GM12878 (cell line): ENCODE results near the gene GBX1. TPM values are rescaled to one million over a fixed set of nuclear protein-coding genes. Genes with fewer than 3 reads are reported as not detected.
A peak's percentile ranks its signal among the peaks of the same experiment; 100 is the strongest.

Experiments used
- ATAC-seq: fragments of 200-7000 bp; cut with Tn5 transposase; 3 replicates; pipeline ENCODE4 v1.9.1; 2020; ENCODE audit warnings: mild to moderate bottlenecking, moderate library complexity
- BruUV-seq: library from RNA; stranded (reverse); fragments of 400-500 nt; replicated peaks from 2 replicates; lab custom pipeline; 2021; lab: Mats Ljungman, UMichigan
- CTCF ChIA-PET: fragments of 300-600 bp; sonication (Branson Sonifier 250); formaldehyde crosslinking; extraction: SDS; loops from one replicate; lab custom pipeline; 2021; ENCODE audit warnings: inconsistent platforms; lab: Yijun Ruan, JAX
- POLR2A ChIA-PET: fragments of 350-600 bp; formaldehyde crosslinking; extraction: SDS; loops from one replicate; lab custom pipeline; 2021; ENCODE audit warnings: inconsistent platforms; lab: Charles Lee
- RAD21 ChIA-PET: fragments of 300-600 bp; sonication (Branson Sonifier 250); formaldehyde crosslinking; loops from one replicate; lab custom pipeline; 2023; ENCODE audit warnings: antibody characterized with exemption; ENCODE audit not compliant: unreplicated experiment; lab: Charles Lee
- SMC1A ChIA-PET: fragments of 300-600 bp; sonication (Branson Sonifier 250); formaldehyde crosslinking; loops from one replicate; lab custom pipeline; 2023; ENCODE audit not compliant: unreplicated experiment, uncharacterized antibody; lab: Charles Lee
- DNase-seq: peaks from one replicate; pipeline ENCODE4 v3.0.0-alpha.2; 2011; ENCODE audit warnings: low read depth, low spot score
- FAIRE-seq: peaks from 3 replicates; lab custom pipeline; 2011; peaks lifted over from hg19 to GRCh38; lab: Jason Lieb, UNC
- H2AFZ ChIP-seq: 2 replicates; pipeline ENCODE4 v1.6.0; 2011; ENCODE audit warnings: low read depth, low read length, control low read depth; ENCODE audit not compliant: control insufficient read depth
- H3K27ac ChIP-seq: 2 replicates; pipeline ENCODE4 v1.5.1; 2011; ENCODE audit warnings: control low read depth; ENCODE audit not compliant: control insufficient read depth, insufficient read depth
- H3K27me3 ChIP-seq, 2 experiments: replicated peaks in 1 of 2; 2 replicates each; pipeline versions ENCODE4 v1.6.0 to v1.6.1; 2011; ENCODE audit warnings: low read length in 1 of 2; ENCODE audit not compliant: control insufficient read depth in 2 of 2, insufficient read depth in 2 of 2
- H3K36me3 ChIP-seq, 2 experiments: 2 replicates each; pipeline ENCODE4 v1.5.1; 2011; ENCODE audit warnings: low read length in 1 of 2; ENCODE audit not compliant: control insufficient read depth in 2 of 2, insufficient read depth in 2 of 2
- H3K4me1 ChIP-seq: 2 replicates; pipeline ENCODE4 v1.6.1; 2011; ENCODE audit warnings: mild to moderate bottlenecking, low read length, moderate library complexity, mixed read lengths; ENCODE audit not compliant: control insufficient read depth, insufficient read depth
- H3K4me2 ChIP-seq: 2 replicates; pipeline ENCODE4 v1.6.0; 2011; ENCODE audit warnings: control low read depth; ENCODE audit not compliant: control insufficient read depth, insufficient read depth
- H3K4me3 ChIP-seq: fragments of 200-600 bp; sonication (generic); 2 replicates; pipeline ENCODE4 v1.5.1; 2016
- H3K79me2 ChIP-seq: 2 replicates; pipeline ENCODE4 v1.6.0; 2011; ENCODE audit warnings: low read length; ENCODE audit not compliant: control insufficient read depth, insufficient read depth
- H3K9ac ChIP-seq: 2 replicates; pipeline ENCODE4 v1.8.0; 2011; ENCODE audit warnings: low read length, control low read depth, mixed read lengths; ENCODE audit not compliant: control insufficient read depth, insufficient read depth
- H3K9me3 ChIP-seq: replicated peaks from 3 replicates; pipeline ENCODE4 v1.5.1; 2011; ENCODE audit warnings: mild to moderate bottlenecking, low read length; ENCODE audit not compliant: control insufficient read depth, insufficient read depth
- H4K20me1 ChIP-seq: 2 replicates; pipeline ENCODE4 v1.6.0; 2011; ENCODE audit not compliant: control insufficient read depth, insufficient read depth
- BCLAF1 ChIP-seq: fragments of 450-650 bp; IDR thresholded peaks from 2 replicates; pipeline ENCODE4 v1.6.1; 2017; ENCODE audit warnings: antibody characterized with exemption, mild to moderate bottlenecking, moderate library complexity
- ELK1 ChIP-seq: IDR thresholded peaks from 2 replicates; pipeline ENCODE4 v1.6.1; 2012; ENCODE audit warnings: low read depth, low read length, improper control_type of control experiment
- ETV6 ChIP-seq, 2 experiments: fragments of 450-650 bp in 1 of 2; IDR thresholded peaks in 1 of 2; conservative IDR thresholded peaks in 1 of 2; 2 replicates each; pipeline ENCODE4 v1.6.1; 2014; ENCODE audit warnings: antibody characterized with exemption in 1 of 2, borderline replicate concordance in 1 of 2, low read depth in 1 of 2, mild to moderate bottlenecking in 1 of 2, moderate library complexity in 1 of 2
- FOXM1 ChIP-seq: IDR thresholded peaks from 2 replicates; pipeline ENCODE4 v1.6.1; 2012; ENCODE audit warnings: low read depth, mild to moderate bottlenecking, inconsistent platforms, low read length, moderate library complexity
- HDAC6 ChIP-seq: fragments of 200-600 bp; sonication (generic); IDR thresholded peaks from one replicate; pipeline ENCODE4 v1.8.0; 2017; ENCODE audit warnings: antibody characterized with exemption; ENCODE audit not compliant: unreplicated experiment
- MEF2B ChIP-seq: fragments of 450-650 bp; IDR thresholded peaks from 2 replicates; pipeline ENCODE4 v1.6.1; 2018; ENCODE audit warnings: mild to moderate bottlenecking, moderate library complexity; ENCODE audit not compliant: partially characterized antibody, poor library complexity, severe bottlenecking
- SIN3A ChIP-seq: IDR thresholded peaks from 2 replicates; pipeline ENCODE4 v1.6.1; 2012; ENCODE audit warnings: low read depth, low read length, improper control_type of control experiment
- WRNIP1 ChIP-seq: IDR thresholded peaks from 2 replicates; pipeline ENCODE4 v1.6.1; 2011; ENCODE audit warnings: low read depth, low read length, improper control_type of control experiment, borderline replicate concordance
- ZNF217 ChIP-seq: fragments of 450-650 bp; IDR thresholded peaks from 2 replicates; pipeline ENCODE4 v1.6.1; 2017; ENCODE audit warnings: antibody characterized with exemption, mild to moderate bottlenecking
- WGBS: methylation state at CpG from one replicate; pipeline ENCODE4 v1.1.6; 2016; ENCODE audit warnings: low lambda C conversion rate; ENCODE audit not compliant: insufficient replicate concordance, insufficient coverage; ENCODE audit errors: missing lambda C conversion rate; 5-methylcytosine and 5-hydroxymethylcytosine counted together
- in situ Hi-C: fragments of 300-500 bp; cut with MboI; formaldehyde crosslinking; loops from 9 replicates; pipeline ENCODE4 v1.14.3; 2018; ENCODE audit warnings: mixed read lengths
- intact Hi-C: fragments of 100-400 bp; cut with micrococcal nuclease; formaldehyde crosslinking; loops from one replicate; pipeline ENCODE4 v1.14.2; 2022; ENCODE audit not compliant: unreplicated experiment
- polyA plus RNA-seq, 11 experiments: library from polyadenylated mRNA; depleted of rRNA in 4 of 11; unstranded in 6 of 11; stranded (reverse) in 5 of 11; fragments of >200 nt; fragmentation: Nextera tagmentation in 4 of 11; fragmentation: Illumina TruSeq in 1 of 11; extraction: Ambion mirVana in 4 of 11; extraction: Trizol in 1 of 11; gene quantifications; 1 replicate in 1 of 11; 2 replicates in 10 of 11; pipeline versions ENCODE4 v1.2.1 to v1.2.3, GENCODE V29; 2011 to 2016; ENCODE audit warnings: inconsistent platforms in 2 of 11, missing spikeins in 2 of 11, low read depth in 1 of 11
- total RNA-seq, 4 experiments: library from RNA; depleted of rRNA in 3 of 4; stranded (reverse); fragments of >200 nt in 3 of 4; fragmentation: Illumina TruSeq in 1 of 4; extraction: Trizol in 1 of 4; gene quantifications; 2 replicates each; pipeline versions ENCODE4 v1.2.1 to v1.2.3, GENCODE V29; 2013 to 2021

GBX1 gene
- total and polyA plus RNA-seq, 10 of the 15 experiments (the other 5 are each of a cell fraction or from before 2014, with no cell fraction given), result not detected

DNA sequence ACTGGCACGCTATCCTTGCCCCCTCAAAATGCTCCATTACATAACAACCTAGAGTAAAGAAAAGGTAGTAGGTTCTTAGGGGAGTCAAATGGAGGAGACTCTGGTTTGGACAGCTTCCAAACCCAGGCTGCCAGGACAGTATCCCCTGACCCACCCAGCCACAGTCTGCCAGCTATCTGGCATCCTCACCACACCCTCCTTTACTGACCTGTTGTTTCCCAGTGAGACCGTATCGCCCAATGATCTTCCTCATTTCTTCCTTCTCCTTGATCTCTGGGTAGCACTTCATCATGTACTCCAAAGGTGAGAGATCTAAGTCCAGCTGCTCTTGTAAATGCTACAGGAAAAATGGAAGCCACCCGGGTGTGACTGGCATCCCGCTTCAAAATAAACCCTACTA, 47.9 kb upstream of the GBX1 start:
- POLR2A ChIA-PET, result no interaction called here
- 100% methylated on average over 5 of the region's 5 CpGs for WGBS
- Histone ChIP-seq H3K36me3 (peaks cover 24 to 25% of the 10 kb centered on the region in 2 experiments), H3K4me3 (no peak overlapping the region), H3K27ac (no peak overlapping the region), H3K79me2 (no peaks in the 10 kb centered on the region), H3K27me3 (no peaks in the 10 kb centered on the region), H3K4me1 (no peaks in the 10 kb centered on the region), H4K20me1 (no peaks in the 10 kb centered on the region), H3K9me3 (no peaks in the 10 kb centered on the region), H3K4me2 (no peak overlapping the region), H3K9ac (no peak overlapping the region), H2AFZ (no peak overlapping the region)
- ATAC-seq (no peak), FAIRE-seq (no peak), DNase-seq (no peak)
- intact Hi-C loops (no loop called here), in situ Hi-C loops (no loop called here)
- CTCF ChIA-PET, result interaction anchor here (0.9 kb wide), 1 partner anchor 29 kb away, joined by 4 read pairs; no protein-coding TSS in a partner anchor
- BruUV-seq, result no TSS peak
- TF ChIP-seq HDAC6, result no peak
- RAD21 ChIA-PET, result no interaction called here
- SMC1A ChIA-PET, result interaction anchor here (1.7 kb wide), 1 partner anchor 29 kb away, joined by 5 read pairs; no protein-coding TSS in a partner anchor

- BruUV-seq, result TSS peak; percentile 14
- Histone ChIP-seq H3K27ac (no peak overlapping the region), H3K4me2 (no peak overlapping the region), H3K4me3 (no peak overlapping the region), H3K79me2 (no peaks in the 10 kb centered on the region), H3K4me1 (no peaks in the 10 kb centered on the region), H3K9me3 (no peaks in the 10 kb centered on the region), H2AFZ (no peak overlapping the region), H4K20me1 (no peaks in the 10 kb centered on the region), H3K9ac (no peak overlapping the region), H3K27me3 (no peaks in the 10 kb centered on the region), H3K36me3 (peaks cover 18 to 20% of the 10 kb centered on the region in 2 experiments)
- ChIA-PET CTCF (interaction anchor here (1.5 to 1.7 kb wide), 2 partner anchors 13 to 30 kb away, joined by 3 to 9 read pairs; partner anchors contain the start of gene ABCF2), POLR2A (interaction anchor here (0.6 kb wide), 1 partner anchor 13 kb away, joined by 3 read pairs; the partner anchor contains the start of gene ABCF2), RAD21 (no interaction called here), SMC1A (no interaction called here)
- TF ChIP-seq MEF2B (no peak), ETV6 (conservative IDR thresholded peaks at IDR 0.05 in 1 of 2, IDR thresholded peaks at IDR 0.05 in 1 of 2; ENCODE audit: borderline replicate concordance in 1 of 2, low read depth in 1 of 2) (no peak), WRNIP1 (no peak), SIN3A (no peak), ELK1 (no peak), BCLAF1 (no peak), FOXM1 (no peak), ZNF217 (no peak)
- no peak for ATAC-seq
- FAIRE-seq, result no peak
- in situ Hi-C loops (no loop called here), intact Hi-C loops (no loop called here)
- no peak for DNase-seq
- 84% methylated on average over 3 of the region's 3 CpGs for WGBS
Measured at GRCh38 chr7:151213826-151214225, 46.3 kb upstream of the GBX1 start.
